ENCODE data around the gene MRPS34.

The MRPS34 gene

GRCh38 chr16:1791256-1791942 is 18.5 kb upstream of the MRPS34 start:
- no peak for DNase-seq (ENCODE audit: low read depth)
- no peak overlapping the region for H3K4me3 ChIP-seq (ENCODE audit: control insufficient read depth, low read depth, low read length)
- TF ChIP-seq, protein P1, sequence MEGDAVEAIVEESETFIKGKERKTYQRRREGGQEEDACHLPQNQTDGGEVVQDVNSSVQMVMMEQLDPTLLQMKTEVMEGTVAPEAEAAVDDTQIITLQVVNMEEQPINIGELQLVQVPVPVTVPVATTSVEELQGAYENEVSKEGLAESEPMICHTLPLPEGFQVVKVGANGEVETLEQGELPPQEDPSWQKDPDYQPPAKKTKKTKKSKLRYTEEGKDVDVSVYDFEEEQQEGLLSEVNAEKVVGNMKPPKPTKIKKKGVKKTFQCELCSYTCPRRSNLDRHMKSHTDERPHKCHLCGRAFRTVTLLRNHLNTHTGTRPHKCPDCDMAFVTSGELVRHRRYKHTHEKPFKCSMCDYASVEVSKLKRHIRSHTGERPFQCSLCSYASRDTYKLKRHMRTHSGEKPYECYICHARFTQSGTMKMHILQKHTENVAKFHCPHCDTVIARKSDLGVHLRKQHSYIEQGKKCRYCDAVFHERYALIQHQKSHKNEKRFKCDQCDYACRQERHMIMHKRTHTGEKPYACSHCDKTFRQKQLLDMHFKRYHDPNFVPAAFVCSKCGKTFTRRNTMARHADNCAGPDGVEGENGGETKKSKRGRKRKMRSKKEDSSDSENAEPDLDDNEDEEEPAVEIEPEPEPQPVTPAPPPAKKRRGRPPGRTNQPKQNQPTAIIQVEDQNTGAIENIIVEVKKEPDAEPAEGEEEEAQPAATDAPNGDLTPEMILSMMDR (conservative IDR thresholded peaks at IDR 0.05; ENCODE audit: control insufficient read depth, insufficient read depth, low read depth, low read length): no peak

GRCh38 chr16:1790611-1791255 is 17.8 kb upstream of the MRPS34 start:
- DNase-seq (ENCODE audit: low read depth): no peak
- TF ChIP-seq, protein P1 (conservative IDR thresholded peaks at IDR 0.05; ENCODE audit: control insufficient read depth, insufficient read depth, low read depth, low read length): no peak
- no peak overlapping the region for H3K4me3 ChIP-seq (ENCODE audit: control insufficient read depth, low read depth, low read length)

GRCh38 chr16:1790261-1790610 is 17.3 kb upstream of the MRPS34 start:
- H3K4me3 ChIP-seq (ENCODE audit: control insufficient read depth, low read depth, low read length): no peak overlapping the region
- no peak for DNase-seq (ENCODE audit: low read depth)
- TF ChIP-seq, protein P1 (conservative IDR thresholded peaks at IDR 0.05; ENCODE audit: control insufficient read depth, insufficient read depth, low read depth, low read length): no peak

GRCh38 chr16:1789643-1790045 is 16.7 kb upstream of the MRPS34 start:
- no peak for DNase-seq (ENCODE audit: low read depth)
- TF ChIP-seq, protein P1 (conservative IDR thresholded peaks at IDR 0.05; ENCODE audit: control insufficient read depth, insufficient read depth, low read depth, low read length): no peak
- no peak overlapping the region for H3K4me3 ChIP-seq (ENCODE audit: control insufficient read depth, low read depth, low read length)

DNA sequence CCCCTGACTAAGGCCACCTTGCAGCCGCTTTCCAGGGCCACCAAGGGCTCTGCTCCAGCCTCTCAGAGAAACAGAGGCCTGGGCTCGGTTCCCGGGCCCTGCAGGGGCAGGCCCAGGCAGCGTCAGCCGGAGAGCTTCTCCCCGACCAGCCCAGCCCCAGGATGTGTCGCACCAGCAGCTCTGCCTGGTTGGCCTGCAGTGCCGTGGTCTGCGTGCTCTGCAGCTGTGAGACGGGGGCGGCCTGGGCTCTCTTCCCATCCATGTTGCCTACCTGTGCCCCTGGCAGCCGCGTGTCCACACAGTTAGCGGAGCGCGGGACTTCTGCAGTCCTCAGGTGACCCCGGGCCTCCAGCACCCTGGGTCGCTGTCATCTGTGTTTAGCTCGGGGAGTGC is 15.8 kb upstream of the MRPS34 start:
- TF ChIP-seq, protein P1 (conservative IDR thresholded peaks at IDR 0.05; ENCODE audit: control insufficient read depth, insufficient read depth, low read depth, low read length): no peak
- H3K4me3 ChIP-seq (ENCODE audit: control insufficient read depth, low read depth, low read length): no peak overlapping the region
- DNase-seq (ENCODE audit: low read depth): no peak

DNA sequence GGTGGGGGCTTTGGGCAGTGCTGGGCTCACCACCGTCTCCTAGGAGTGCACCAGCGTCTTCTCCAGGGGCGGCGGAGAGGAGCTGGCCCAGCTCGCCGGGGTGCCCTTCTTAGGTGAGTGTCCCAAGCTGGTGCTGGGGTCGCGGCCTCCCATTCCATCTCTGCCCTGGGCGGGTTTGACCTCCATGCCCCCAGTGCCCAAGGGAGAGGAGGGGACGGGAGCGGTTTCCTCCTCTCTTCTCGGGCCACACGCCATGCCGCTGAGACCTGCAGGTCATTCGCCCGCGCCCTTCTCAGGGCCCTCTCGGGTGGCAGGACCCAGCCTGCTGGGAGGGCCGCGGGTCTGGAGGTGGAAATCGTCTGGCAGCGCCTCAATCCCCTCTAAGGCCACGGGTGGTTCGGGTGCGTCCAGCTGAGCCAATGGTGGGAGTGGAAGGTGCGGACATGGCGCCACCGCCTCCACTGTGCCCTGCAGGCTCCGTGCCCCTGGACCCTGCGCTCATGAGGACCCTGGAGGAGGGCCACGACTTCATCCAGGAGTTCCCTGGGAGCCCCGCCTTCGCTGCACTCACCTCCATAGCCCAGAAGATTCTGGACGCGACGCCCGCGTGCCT is 15.3 kb upstream of the MRPS34 start:
- TF ChIP-seq, protein P1 (conservative IDR thresholded peaks at IDR 0.05; ENCODE audit: control insufficient read depth, insufficient read depth, low read depth, low read length): no peak
- DNase-seq (ENCODE audit: low read depth): no peak
- no peak overlapping the region for H3K4me3 ChIP-seq (ENCODE audit: control insufficient read depth, low read depth, low read length)

All from fibroblast of mammary gland (primary cell).